Measurements from ENCODE around the gene MAP2K6. TPM values are rescaled to one million over a fixed set of nuclear protein-coding genes. Genes with fewer than 3 reads are reported as not detected.

The MAP2K6 gene
- polyA plus RNA-seq, 4 donors: 5.1 to 21.2 (median 13.4) TPM

DNA sequence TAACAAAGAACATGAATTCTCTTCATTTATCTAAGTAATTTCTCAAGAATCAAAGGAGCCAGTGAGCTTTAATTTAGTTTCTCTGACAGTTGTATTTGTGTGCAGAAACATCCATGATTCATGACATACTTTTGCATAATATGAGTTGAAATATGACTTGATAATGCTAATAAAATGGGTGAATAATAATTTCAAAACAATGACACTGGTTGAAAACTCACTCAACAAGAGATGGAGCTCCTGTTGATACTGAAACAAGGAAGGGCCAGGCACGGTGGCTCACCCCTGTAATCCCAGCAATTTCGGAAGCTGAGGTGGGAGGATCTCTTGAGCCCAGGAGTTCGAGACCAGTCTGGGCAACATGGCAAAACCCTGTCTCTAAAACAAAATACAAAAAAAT lies 147.0 kb downstream of the MAP2K6 start:
- Histone ChIP-seq H3K36me3 (ENCODE audit: control insufficient read depth in 3 of 3, insufficient read depth in 2 of 3, low read depth in 1 of 3, low read length in 3 of 3) (no peaks in the 10 kb centered on the region), H3K27ac (ENCODE audit: low read depth in 1 of 3, low read length in 2 of 3) (no peak overlapping the region), H3K9me3 (ENCODE audit: control insufficient read depth in 2 of 2, insufficient read depth in 1 of 2, low read depth in 1 of 2, low read length in 1 of 2) (no peaks in the 10 kb centered on the region), H3K4me1 (ENCODE audit: control insufficient read depth in 3 of 3, insufficient read depth in 2 of 3, low read depth in 1 of 3, low read length in 2 of 3) (no peaks in the 10 kb centered on the region), H3K27me3 (ENCODE audit: control insufficient read depth in 3 of 3, insufficient read depth in 3 of 3, low read length in 3 of 3) (no peaks in the 10 kb centered on the region), H3K4me3 (ENCODE audit: low read depth in 1 of 3, low read length in 3 of 3) (no peak overlapping the region)
- no peak for DNase-seq
- no peak for FAIRE-seq
- 81 to 89% (median 85%) methylated on average over 3 of the region's 3 CpGs for WGBS, 3 donors

DNA sequence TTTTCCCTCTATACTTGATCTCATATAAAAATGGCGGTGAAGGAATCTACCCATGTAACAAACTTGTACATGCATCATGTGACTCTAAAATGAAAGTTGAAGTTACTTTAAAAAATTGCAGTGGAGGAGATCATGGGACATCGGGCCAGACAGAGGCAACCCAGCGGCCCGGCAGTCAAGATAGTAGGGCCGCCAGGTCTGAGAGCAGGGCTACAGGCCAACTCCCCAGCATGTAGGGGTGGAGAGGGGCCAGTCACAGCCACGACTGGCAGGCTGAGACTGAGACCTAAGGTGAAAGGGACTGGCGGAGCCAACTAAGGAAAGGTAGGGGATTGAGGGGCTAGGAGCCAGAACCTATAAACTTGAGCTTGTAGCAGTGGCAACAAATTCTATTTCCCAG lies 150.9 kb downstream of the MAP2K6 start:
- H3K36me3 ChIP-seq (ENCODE audit: control insufficient read depth in 3 of 3, insufficient read depth in 2 of 3, low read depth in 1 of 3, low read length in 3 of 3): no peaks in the 10 kb centered on the region
- peaks cover 0 to 2% (median 0%) of the 10 kb centered on the region in 3 donors for H3K27me3 ChIP-seq (ENCODE audit: control insufficient read depth in 3 of 3, insufficient read depth in 3 of 3, low read length in 3 of 3)
- H3K4me3 ChIP-seq (ENCODE audit: low read depth in 1 of 3, low read length in 3 of 3): no peak overlapping the region
- no peaks in the 10 kb centered on the region for H3K9me3 ChIP-seq (ENCODE audit: control insufficient read depth in 2 of 2, insufficient read depth in 1 of 2, low read depth in 1 of 2, low read length in 1 of 2)
- no peak overlapping the region for H3K27ac ChIP-seq (ENCODE audit: low read depth in 1 of 3, low read length in 2 of 3)
- DNase-seq (no peak), FAIRE-seq (no peak)
- H3K4me1 ChIP-seq (ENCODE audit: control insufficient read depth in 3 of 3, insufficient read depth in 2 of 3, low read depth in 1 of 3, low read length in 2 of 3): no peaks in the 10 kb centered on the region
- 88 to 91% (median 89%) methylated on average over 7 of the region's 7 CpGs for WGBS, 3 donors

DNA sequence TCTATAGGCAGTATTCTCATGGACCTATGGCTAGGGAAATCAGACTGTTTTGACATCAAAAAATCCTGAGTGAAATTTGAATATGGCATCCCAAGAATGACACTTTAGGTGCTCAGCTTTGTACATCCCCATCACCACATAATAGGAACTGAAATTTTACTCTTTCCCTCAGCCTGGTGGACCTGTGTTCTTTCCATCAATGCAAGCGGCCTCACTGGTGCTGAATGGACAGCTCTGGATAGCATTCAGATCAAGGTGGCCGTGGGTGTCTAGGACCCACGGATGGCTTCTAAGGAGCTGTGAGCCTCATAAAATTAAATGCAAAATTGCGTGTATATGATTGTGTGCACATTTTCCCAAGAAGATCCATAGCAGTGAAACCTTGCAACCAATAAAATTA lies 152.6 kb downstream of the MAP2K6 start:
- DNase-seq (no peak), FAIRE-seq (no peak)
- Histone ChIP-seq H3K27me3 (ENCODE audit: control insufficient read depth in 3 of 3, insufficient read depth in 3 of 3, low read length in 3 of 3) (peaks cover 0 to 2% (median 0%) of the 10 kb centered on the region in 3 donors), H3K4me1 (ENCODE audit: control insufficient read depth in 3 of 3, insufficient read depth in 2 of 3, low read depth in 1 of 3, low read length in 2 of 3) (no peaks in the 10 kb centered on the region), H3K27ac (ENCODE audit: low read depth in 1 of 3, low read length in 2 of 3) (no peak overlapping the region), H3K9me3 (ENCODE audit: control insufficient read depth in 2 of 2, insufficient read depth in 1 of 2, low read depth in 1 of 2, low read length in 1 of 2) (no peaks in the 10 kb centered on the region), H3K36me3 (ENCODE audit: control insufficient read depth in 3 of 3, insufficient read depth in 2 of 3, low read depth in 1 of 3, low read length in 3 of 3) (no peaks in the 10 kb centered on the region), H3K4me3 (ENCODE audit: low read depth in 1 of 3, low read length in 3 of 3) (no peak overlapping the region)
- 59 to 66% (median 65%) methylated on average over 4 of the region's 4 CpGs for WGBS, 3 donors

DNA sequence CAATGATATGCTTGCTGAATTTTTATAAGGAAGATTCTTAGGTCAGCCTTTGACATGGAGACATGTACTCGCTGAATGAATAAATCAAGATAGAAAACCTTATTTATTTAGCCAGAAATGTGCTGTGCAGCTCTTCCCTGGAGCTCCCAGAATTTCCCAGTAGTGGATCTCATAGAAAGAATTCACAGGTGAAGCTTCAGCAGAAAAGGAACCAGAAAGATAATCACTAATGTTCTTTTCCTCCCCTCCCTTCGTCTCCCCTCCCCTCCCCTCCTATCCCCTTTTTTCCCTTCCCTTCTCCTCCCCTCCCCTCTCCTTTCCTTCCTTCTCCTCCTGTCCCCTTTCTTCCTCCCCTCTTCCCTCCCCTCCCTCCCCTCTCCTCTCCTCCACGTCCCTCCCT lies 158.2 kb downstream of the MAP2K6 start:
- H3K4me1 ChIP-seq (ENCODE audit: control insufficient read depth in 3 of 3, insufficient read depth in 2 of 3, low read depth in 1 of 3, low read length in 2 of 3): peaks cover 0 to 4% (median 0%) of the 10 kb centered on the region in 3 donors
- 79 to 84% (median 83%) methylated on average over 3 of the region's 3 CpGs for WGBS, 3 donors
- no peaks in the 10 kb centered on the region for H3K9me3 ChIP-seq (ENCODE audit: control insufficient read depth in 2 of 2, insufficient read depth in 1 of 2, low read depth in 1 of 2, low read length in 1 of 2)
- no peaks in the 10 kb centered on the region for H3K36me3 ChIP-seq (ENCODE audit: control insufficient read depth in 3 of 3, insufficient read depth in 2 of 3, low read depth in 1 of 3, low read length in 3 of 3)
- H3K27ac ChIP-seq (ENCODE audit: low read depth in 1 of 3, low read length in 2 of 3): no peak overlapping the region
- peaks cover 0 to 6% (median 3%) of the 10 kb centered on the region in 3 donors for H3K27me3 ChIP-seq (ENCODE audit: control insufficient read depth in 3 of 3, insufficient read depth in 3 of 3, low read length in 3 of 3)
- DNase-seq (no peak), FAIRE-seq (no peak)
- no peak overlapping the region for H3K4me3 ChIP-seq (ENCODE audit: low read depth in 1 of 3, low read length in 3 of 3)

DNA sequence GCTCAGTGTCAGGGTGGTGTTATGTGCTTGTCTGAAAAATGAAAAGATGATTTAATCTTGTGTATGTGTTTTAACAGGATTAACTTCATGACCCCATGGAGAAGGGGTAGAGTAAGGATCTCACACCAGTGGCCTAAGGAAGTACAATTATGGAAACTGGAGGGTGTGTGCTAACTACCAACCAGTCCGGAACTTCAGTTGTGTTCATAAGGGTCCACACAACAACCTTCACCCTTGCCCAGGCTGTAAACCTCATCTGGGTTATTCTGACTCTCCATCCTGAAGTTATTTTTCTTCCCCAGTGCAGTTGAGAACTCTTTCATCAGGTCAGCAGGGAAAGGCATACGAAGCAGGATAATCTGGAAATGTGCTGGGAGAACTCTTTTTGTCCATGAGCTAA lies 158.9 kb downstream of the MAP2K6 start:
- FAIRE-seq: no peak
- Histone ChIP-seq H3K4me1 (ENCODE audit: control insufficient read depth in 3 of 3, insufficient read depth in 2 of 3, low read depth in 1 of 3, low read length in 2 of 3) (peaks cover 0 to 4% (median 0%) of the 10 kb centered on the region in 3 donors), H3K9me3 (ENCODE audit: control insufficient read depth in 2 of 2, insufficient read depth in 1 of 2, low read depth in 1 of 2, low read length in 1 of 2) (no peaks in the 10 kb centered on the region), H3K4me3 (ENCODE audit: low read depth in 1 of 3, low read length in 3 of 3) (no peak overlapping the region), H3K27ac (ENCODE audit: low read depth in 1 of 3, low read length in 2 of 3) (no peak overlapping the region), H3K27me3 (ENCODE audit: control insufficient read depth in 3 of 3, insufficient read depth in 3 of 3, low read length in 3 of 3) (peaks cover 0 to 6% (median 3%) of the 10 kb centered on the region in 3 donors), H3K36me3 (ENCODE audit: control insufficient read depth in 3 of 3, insufficient read depth in 2 of 3, low read depth in 1 of 3, low read length in 3 of 3) (no peaks in the 10 kb centered on the region)
- DNase-seq: no peak
- WGBS, 3 donors: 81 to 89% (median 83%) methylated on average over 2 of the region's 2 CpGs

DNA sequence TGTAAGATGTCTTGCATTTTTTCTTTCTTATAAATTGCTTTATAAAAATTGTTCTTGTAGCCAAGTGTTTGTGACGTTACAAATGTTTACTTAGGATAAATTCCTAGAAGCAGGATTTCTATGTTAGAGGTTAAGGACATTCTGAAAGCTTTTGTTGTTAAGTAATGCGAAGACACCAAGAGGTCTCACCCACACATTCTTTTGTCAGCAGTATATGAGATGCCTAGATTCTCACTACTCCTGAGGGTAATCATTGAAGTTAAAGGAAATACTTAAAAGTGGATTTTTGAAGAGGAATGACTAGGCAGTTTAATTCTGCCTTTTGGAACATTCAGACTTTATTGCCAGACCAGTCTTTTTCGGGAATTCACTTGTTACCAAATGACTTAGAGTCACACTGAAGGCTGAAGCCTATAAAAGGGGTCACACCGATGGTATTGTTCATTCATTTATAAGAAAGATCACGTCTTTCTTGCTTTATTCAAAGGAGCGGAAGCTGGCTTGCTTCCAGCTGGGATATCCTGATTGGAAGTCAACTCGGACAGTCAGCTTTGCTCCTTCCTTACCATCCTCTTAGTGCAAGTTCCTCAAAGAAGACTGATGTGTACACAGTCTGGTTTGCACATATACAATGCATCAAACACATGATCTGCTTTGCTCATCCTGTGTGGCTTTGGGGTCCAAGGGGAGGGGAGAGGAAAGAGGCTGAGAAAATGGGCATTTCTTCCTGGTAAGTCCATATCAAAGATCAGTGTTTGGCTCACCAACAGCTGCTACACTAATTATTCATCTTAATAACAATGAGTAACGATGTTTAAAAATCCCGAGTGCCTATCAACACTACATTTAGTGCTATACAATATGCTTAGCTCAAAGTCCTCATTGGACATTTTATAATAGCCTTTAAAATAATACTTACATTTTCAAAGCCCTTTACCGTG lies 160.0 kb downstream of the MAP2K6 start:
- Histone ChIP-seq H3K36me3 (ENCODE audit: control insufficient read depth in 3 of 3, insufficient read depth in 2 of 3, low read depth in 1 of 3, low read length in 3 of 3) (no peaks in the 10 kb centered on the region), H3K4me1 (ENCODE audit: control insufficient read depth in 3 of 3, insufficient read depth in 2 of 3, low read depth in 1 of 3, low read length in 2 of 3) (peaks cover 0 to 4% (median 0%) of the 10 kb centered on the region in 3 donors), H3K27me3 (ENCODE audit: control insufficient read depth in 3 of 3, insufficient read depth in 3 of 3, low read length in 3 of 3) (peaks cover 0 to 4% (median 3%) of the 10 kb centered on the region in 3 donors), H3K9me3 (ENCODE audit: control insufficient read depth in 2 of 2, insufficient read depth in 1 of 2, low read depth in 1 of 2, low read length in 1 of 2) (no peaks in the 10 kb centered on the region), H3K4me3 (ENCODE audit: low read depth in 1 of 3, low read length in 3 of 3) (no peak overlapping the region), H3K27ac (ENCODE audit: low read depth in 1 of 3, low read length in 2 of 3) (no peak overlapping the region)
- FAIRE-seq (no peak), DNase-seq (peak in 1 of 2 donors; percentile 3)
- 41 to 48% (median 47%) methylated on average over 10 of the region's 10 CpGs for WGBS, 3 donors

DNA sequence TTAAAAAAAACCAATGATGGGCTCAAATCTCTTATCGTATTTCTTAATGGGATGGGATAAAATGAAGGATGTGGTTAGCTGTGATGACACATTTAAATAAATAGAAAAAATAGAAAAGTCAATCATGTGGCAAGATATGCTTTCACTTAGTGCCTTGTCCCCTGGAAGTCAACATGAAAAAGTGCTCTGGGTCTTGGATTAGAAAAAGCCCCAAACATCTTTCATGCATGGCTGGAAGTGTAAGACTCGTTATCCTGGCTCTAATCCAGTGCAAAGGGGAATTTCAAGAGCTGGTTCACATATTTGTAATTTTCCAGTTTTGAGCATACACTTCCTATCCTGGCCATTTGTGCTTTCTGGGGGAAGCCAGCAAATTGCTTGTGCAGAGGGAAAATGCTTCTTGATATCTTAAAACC lies 160.9 kb downstream of the MAP2K6 start:
- Histone ChIP-seq H3K9me3 (ENCODE audit: control insufficient read depth in 2 of 2, insufficient read depth in 1 of 2, low read depth in 1 of 2, low read length in 1 of 2) (no peaks in the 10 kb centered on the region), H3K4me3 (ENCODE audit: low read depth in 1 of 3, low read length in 3 of 3) (no peak overlapping the region), H3K27me3 (ENCODE audit: control insufficient read depth in 3 of 3, insufficient read depth in 3 of 3, low read length in 3 of 3) (peaks cover 0 to 3% (median 3%) of the 10 kb centered on the region in 3 donors), H3K4me1 (ENCODE audit: control insufficient read depth in 3 of 3, insufficient read depth in 2 of 3, low read depth in 1 of 3, low read length in 2 of 3) (peaks cover 0 to 4% (median 0%) of the 10 kb centered on the region in 3 donors), H3K27ac (ENCODE audit: low read depth in 1 of 3, low read length in 2 of 3) (no peak overlapping the region), H3K36me3 (ENCODE audit: control insufficient read depth in 3 of 3, insufficient read depth in 2 of 3, low read depth in 1 of 3, low read length in 3 of 3) (no peaks in the 10 kb centered on the region)
- 25 to 47% (median 31%) methylated on average over 2 of the region's 2 CpGs for WGBS, 3 donors
- FAIRE-seq (no peak), DNase-seq (no peak)

DNA sequence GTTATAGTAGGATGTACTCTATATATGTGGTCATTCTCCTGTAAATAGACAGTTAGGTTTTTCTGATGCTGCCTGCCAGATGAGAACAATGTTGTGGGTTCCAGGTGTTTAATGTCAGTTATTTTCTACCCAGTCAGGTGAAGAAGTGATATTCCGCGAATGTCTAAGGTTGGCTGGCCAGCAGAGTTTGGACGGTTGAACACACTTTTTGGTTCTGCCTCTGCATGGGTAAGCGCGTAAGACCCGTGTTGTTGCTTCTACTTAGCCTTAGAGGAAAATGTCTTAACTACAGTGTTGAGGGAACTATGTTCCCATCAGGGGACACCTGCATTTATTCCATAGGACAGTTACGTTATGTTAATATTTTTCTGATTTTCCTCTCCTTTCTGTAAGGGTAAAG lies 162.6 kb downstream of the MAP2K6 start:
- no peak overlapping the region for H3K27ac ChIP-seq (ENCODE audit: low read depth in 1 of 3, low read length in 2 of 3)
- no peaks in the 10 kb centered on the region for H3K36me3 ChIP-seq (ENCODE audit: control insufficient read depth in 3 of 3, insufficient read depth in 2 of 3, low read depth in 1 of 3, low read length in 3 of 3)
- DNase-seq (no peak), FAIRE-seq (no peak)
- no peaks in the 10 kb centered on the region for H3K9me3 ChIP-seq (ENCODE audit: control insufficient read depth in 2 of 2, insufficient read depth in 1 of 2, low read depth in 1 of 2, low read length in 1 of 2)
- H3K4me1 ChIP-seq (ENCODE audit: control insufficient read depth in 3 of 3, insufficient read depth in 2 of 3, low read depth in 1 of 3, low read length in 2 of 3): peaks cover 0 to 4% (median 0%) of the 10 kb centered on the region in 3 donors
- H3K4me3 ChIP-seq (ENCODE audit: low read depth in 1 of 3, low read length in 3 of 3): no peak overlapping the region
- peaks cover 0 to 6% (median 3%) of the 10 kb centered on the region in 3 donors for H3K27me3 ChIP-seq (ENCODE audit: control insufficient read depth in 3 of 3, insufficient read depth in 3 of 3, low read length in 3 of 3)
- 91 to 97% (median 92%) methylated on average over 7 of the region's 7 CpGs for WGBS, 3 donors

Measured in small intestine (tissue), 7 donors.